Measurements from ENCODE around the gene PGM1.

Gene PGM1

DNA sequence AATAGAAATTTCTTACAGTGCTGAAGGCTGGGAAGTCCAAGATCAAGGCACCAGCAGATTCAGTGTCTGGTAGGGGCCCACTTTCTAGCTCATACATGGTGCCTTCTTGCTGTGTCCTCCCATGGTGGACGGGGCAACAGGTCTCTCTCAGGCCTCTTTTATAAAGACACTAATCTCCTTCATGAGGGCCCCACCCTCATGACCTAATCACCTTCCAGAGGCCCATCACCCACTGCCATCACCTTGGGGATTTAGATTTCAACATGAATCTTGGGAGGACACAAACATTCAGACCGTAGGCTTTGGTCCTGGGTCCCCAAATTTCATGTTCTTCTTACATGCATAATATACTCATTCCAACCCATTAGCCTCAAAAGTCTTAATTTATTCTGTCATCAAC lies 71.5 kb downstream of the PGM1 start:
- Mint-ChIP-seq H3K27me3 (ENCODE audit: low read depth) (peaks cover 3% of the 10 kb centered on the region), H3K27ac (no peak overlapping the region), H3K36me3 (ENCODE audit: low read depth) (peaks cover 13% of the 10 kb centered on the region), H3K4me1 (peaks cover 24% of the 10 kb centered on the region), H3K4me3 (no peak overlapping the region), H3K9me3 (peaks cover 6% of the 10 kb centered on the region)
- TF ChIP-seq, protein P1, sequence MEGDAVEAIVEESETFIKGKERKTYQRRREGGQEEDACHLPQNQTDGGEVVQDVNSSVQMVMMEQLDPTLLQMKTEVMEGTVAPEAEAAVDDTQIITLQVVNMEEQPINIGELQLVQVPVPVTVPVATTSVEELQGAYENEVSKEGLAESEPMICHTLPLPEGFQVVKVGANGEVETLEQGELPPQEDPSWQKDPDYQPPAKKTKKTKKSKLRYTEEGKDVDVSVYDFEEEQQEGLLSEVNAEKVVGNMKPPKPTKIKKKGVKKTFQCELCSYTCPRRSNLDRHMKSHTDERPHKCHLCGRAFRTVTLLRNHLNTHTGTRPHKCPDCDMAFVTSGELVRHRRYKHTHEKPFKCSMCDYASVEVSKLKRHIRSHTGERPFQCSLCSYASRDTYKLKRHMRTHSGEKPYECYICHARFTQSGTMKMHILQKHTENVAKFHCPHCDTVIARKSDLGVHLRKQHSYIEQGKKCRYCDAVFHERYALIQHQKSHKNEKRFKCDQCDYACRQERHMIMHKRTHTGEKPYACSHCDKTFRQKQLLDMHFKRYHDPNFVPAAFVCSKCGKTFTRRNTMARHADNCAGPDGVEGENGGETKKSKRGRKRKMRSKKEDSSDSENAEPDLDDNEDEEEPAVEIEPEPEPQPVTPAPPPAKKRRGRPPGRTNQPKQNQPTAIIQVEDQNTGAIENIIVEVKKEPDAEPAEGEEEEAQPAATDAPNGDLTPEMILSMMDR (IDR thresholded peaks at IDR 0.05; ENCODE audit: unreplicated experiment in 3 of 3) = no peak

DNA sequence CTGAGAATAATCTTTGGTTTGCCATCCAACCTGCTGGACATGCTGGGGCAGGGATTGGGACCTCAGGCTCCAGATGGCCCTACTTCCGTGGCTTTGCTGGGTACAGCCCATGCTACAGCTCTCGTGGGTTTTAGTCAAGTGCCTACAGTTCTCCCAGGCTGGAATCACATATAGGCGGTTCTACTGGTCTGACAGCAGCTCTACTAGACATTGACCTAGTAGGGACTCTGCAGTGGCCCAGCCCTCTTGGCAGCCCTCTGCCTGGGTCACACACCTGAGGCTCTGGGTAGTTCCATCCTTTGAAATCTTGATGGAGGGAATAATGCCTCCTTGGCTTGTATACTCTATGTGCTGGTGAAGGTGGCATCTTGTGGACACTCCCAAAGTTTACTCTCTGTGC lies 72.2 kb downstream of the PGM1 start:
- Mint-ChIP-seq H3K4me3 (no peak overlapping the region), H3K36me3 (ENCODE audit: low read depth) (peaks cover 9% of the 10 kb centered on the region)

DNA sequence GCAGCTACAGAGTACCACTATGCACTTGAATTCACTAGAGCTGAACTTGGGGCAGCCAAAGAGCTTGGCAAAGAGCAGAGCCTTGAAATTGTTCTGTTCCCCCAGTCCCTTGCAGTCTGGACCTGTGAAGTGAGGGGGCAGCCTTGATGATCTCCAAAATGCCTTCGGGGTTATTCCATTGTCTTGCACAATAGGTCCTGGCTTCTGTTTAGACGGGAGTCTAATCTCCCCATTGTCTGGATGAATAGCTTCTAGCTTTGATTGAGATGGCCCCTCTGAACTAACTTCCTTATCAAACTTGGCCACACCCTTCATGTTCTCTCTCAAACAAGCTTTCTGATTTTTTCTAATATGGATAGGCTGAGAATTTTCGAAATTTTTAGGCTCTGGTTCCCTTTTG lies 72.6 kb downstream of the PGM1 start:
- Mint-ChIP-seq H3K4me1 (peaks cover 28% of the 10 kb centered on the region), H3K36me3 (ENCODE audit: low read depth) (peaks cover 9% of the 10 kb centered on the region)
- TF ChIP-seq, protein P1 (IDR thresholded peaks at IDR 0.05; ENCODE audit: unreplicated experiment in 3 of 3) = no peak

More for the DNA sequence above, 72.2 kb downstream of the PGM1 start:
- TF ChIP-seq, protein P1 (IDR thresholded peaks at IDR 0.05; ENCODE audit: unreplicated experiment in 3 of 3) = no peak
- Mint-ChIP-seq H3K27me3 (ENCODE audit: low read depth) (peaks cover 7% of the 10 kb centered on the region), H3K9me3 (peaks cover 6% of the 10 kb centered on the region), H3K4me1 (peaks cover 28% of the 10 kb centered on the region), H3K27ac (no peak overlapping the region)

DNA sequence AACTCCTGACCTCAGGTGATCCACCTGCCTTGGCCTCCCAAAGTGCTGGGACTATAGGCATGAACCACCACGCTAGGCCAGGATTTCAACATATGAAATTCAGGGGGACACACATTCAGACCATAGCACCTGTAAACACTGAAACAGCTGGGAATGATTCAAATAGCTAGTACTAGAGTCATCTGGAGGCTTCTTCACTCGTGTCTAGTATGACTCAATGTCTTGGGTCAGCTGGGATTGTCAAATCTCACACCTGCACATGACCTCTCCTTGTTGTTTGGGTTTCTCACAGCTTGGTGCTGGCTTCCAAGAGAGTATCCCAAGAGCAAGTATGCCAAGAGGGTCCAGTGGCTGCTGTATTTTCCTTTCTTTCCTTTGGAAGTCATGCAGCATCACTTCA lies 75.1 kb downstream of the PGM1 start:
- peaks cover 10% of the 10 kb centered on the region for H3K27me3 Mint-ChIP-seq (ENCODE audit: low read depth)
- H3K4me3 Mint-ChIP-seq = no peak overlapping the region
- H3K27ac Mint-ChIP-seq = no peak overlapping the region
- peaks cover 6% of the 10 kb centered on the region for H3K4me1 Mint-ChIP-seq
- TF ChIP-seq, protein P1 (IDR thresholded peaks at IDR 0.05; ENCODE audit: unreplicated experiment in 3 of 3) = no peak
- H3K36me3 Mint-ChIP-seq (ENCODE audit: low read depth) = peaks cover 3% of the 10 kb centered on the region
- H3K9me3 Mint-ChIP-seq = peaks cover 6% of the 10 kb centered on the region

More for the DNA sequence above, 72.6 kb downstream of the PGM1 start:
- Mint-ChIP-seq H3K27ac (no peak overlapping the region), H3K27me3 (ENCODE audit: low read depth) (peaks cover 7% of the 10 kb centered on the region), H3K4me3 (no peak overlapping the region), H3K9me3 (peaks cover 6% of the 10 kb centered on the region)

DNA sequence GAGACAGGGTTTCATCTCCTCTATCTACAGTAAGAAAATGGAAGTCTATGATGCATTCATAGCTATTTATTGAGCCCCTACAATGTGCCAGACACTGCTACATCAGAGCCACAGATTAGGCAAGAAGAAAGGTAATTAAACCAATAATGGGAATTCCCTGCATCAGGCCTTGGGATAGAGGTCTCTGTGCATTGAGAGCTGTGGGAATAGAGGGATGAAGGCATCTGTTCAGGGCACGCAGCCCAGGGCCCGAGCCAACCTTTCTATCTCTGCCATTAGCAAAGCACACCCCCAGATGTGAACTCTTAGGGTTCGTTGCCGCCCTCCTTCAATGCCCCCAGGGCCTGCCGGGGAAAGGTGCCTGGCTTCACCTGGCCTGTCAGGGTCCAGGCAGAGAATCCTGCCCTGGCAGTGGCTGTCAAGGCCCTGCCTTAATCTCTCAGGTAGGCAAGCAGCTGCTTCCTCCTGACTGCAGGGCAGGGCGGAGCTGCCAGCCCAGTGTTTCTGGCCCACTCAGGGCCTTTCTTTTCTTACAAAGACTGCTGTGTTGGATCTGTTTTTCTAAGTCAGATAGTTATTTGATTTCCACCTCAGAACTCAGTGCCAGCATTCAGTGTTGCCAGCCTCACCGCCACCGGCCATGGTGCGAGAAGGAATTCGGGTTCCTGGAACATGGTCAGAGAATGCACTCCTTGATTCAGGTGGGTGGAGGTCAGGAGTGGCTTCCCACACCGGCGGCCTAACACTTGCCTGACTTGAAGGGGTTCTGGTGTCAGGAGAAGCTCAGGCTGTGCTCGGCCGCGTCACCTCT lies 76.1 kb downstream of the PGM1 start:
- no peak overlapping the region for H3K4me3 Mint-ChIP-seq
- no peak overlapping the region for H3K27ac Mint-ChIP-seq
- H3K4me1 Mint-ChIP-seq = peaks cover 11% of the 10 kb centered on the region
- H3K9me3 Mint-ChIP-seq = peaks cover 6% of the 10 kb centered on the region
- no peaks in the 10 kb centered on the region for H3K36me3 Mint-ChIP-seq (ENCODE audit: low read depth)
- TF ChIP-seq, protein P1 (IDR thresholded peaks at IDR 0.05; ENCODE audit: unreplicated experiment in 3 of 3) = no peak
- peaks cover 10% of the 10 kb centered on the region for H3K27me3 Mint-ChIP-seq (ENCODE audit: low read depth)

DNA sequence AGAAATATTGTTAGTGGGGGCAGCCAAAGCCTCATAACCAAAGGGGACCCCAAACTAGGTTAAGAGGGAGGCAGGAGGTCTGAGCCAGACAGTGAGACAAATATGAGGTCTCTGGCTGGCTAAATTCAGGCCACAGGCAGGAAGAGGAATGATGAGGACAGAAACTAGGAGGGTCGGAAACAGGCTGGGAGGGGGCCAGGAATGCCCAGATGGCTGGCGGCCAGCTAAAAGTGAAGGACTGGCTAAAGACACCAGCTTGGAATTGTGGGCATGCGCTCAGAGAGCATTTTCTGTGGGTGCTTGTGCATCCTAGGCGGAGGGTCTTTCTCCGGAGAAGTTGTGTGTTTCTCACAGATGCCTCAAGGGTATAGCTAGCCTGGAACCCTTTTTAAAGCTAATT lies 77.0 kb downstream of the PGM1 start:
- H3K27ac Mint-ChIP-seq = peak overlapping the region in 1 of 3 experiments; percentile 41
- H3K27me3 Mint-ChIP-seq (ENCODE audit: low read depth) = peaks cover 10% of the 10 kb centered on the region
- TF ChIP-seq, protein P1 (IDR thresholded peaks at IDR 0.05; ENCODE audit: unreplicated experiment in 3 of 3) = no peak
- H3K4me1 Mint-ChIP-seq = peaks cover 18% of the 10 kb centered on the region
- no peaks in the 10 kb centered on the region for H3K36me3 Mint-ChIP-seq (ENCODE audit: low read depth)
- peaks cover 6% of the 10 kb centered on the region for H3K9me3 Mint-ChIP-seq
- H3K4me3 Mint-ChIP-seq = no peak overlapping the region
